ENCODE measurements around the gene B9D2. TPM values are rescaled to one million over a fixed set of nuclear protein-coding genes. Genes with fewer than 3 reads are reported as not detected.
"Not testable (repeated sequence)": the region's sequence is repeated elsewhere in the genome, so short reads cannot be mapped to it uniquely, and the experiment has no call there.

The B9D2 gene, protein sequence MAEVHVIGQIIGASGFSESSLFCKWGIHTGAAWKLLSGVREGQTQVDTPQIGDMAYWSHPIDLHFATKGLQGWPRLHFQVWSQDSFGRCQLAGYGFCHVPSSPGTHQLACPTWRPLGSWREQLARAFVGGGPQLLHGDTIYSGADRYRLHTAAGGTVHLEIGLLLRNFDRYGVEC
- total RNA-seq (2014; rRNA removed; shearing (Covaris generic)), result 3.1 and 3.9 TPM in 2 replicates
- polyA plus RNA-seq (2014; cell fraction: nucleus; rRNA removed), result 3.2 and 4.1 TPM in 2 replicates

DNA sequence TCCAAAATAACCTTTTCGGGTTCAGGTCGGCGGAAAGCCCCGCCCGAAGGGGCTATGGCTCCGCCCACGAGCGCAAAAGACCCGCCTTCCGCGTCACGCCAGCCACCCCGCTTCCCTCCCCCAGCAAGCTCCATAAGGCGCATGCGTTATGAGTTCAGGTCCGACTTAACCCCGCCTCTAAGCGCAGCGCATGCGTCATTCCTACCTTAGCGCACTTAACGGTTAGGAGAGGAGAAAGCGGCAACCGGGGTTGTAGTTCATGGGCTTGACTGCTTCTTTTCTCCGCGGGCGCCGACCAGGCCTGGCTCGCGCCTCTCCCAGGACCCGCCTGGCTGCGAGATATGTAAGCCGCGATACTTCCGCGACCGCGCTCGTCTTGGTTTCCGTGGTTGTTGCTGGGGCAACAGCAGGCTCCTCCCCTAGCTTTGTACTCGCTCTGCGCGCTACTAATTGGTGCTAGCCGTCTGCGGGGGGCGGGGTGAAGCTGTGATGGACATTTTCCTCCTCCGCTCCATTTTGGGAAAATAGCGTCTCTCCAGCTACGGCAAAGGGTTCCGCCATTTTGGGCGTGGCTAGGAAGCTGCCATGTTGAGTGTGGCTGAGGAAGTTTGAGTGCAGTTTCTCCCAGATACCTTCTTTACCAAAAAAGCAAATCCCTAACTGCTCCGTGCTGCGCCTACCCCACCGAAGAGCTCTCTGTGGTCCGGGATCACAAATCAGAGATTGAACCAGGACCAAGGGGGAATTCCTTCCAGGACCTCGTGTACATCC lies at the start of gene B9D2:
TSS of gene B9D2 (minus strand) at position 397 of the 771 bp plus-strand sequence. CDS start 630 bp downstream, outside the sequence.
- DNase-seq (ENCODE audit: extremely low read depth, low read depth), result peak; percentile 96

DNA sequence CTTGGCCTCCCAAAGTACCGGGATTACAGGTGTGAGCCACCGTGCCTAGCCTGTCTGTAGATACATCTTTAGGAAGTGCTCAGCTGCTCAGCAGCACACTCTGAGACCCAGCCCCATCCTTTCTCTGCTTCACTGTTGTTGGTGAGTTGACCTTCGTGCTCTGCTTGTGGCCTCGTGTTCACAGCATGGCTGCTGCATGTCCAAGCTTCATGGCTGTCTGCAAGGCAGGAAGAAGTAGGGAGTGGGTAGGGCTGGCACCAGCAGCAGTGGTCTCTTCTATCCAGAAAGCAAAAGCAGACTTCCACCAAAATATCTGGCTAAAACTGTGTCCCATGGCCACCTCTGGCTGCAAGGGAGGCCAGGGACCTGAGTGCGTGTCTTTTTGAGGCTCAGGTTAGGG lies 49.0 kb upstream of the B9D2 start:
- DNase-seq (ENCODE audit: extremely low read depth, low read depth), result no peak

DNA sequence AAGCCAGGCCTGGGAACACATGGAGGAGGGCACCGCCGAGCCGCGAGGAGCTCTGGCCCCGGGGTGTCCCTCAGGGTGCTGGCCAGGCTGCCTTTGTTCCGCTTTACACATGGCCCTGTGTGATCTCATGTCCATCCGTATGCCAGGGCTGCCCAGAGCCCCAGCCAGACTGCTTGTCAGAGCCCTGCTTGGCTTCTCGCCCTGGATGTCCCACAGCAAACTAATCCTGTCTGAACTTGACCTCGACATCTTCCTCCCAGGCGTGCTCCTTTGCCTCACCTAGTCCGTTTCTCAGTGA lies 48.0 kb upstream of the B9D2 start:
- DNase-seq (ENCODE audit: extremely low read depth, low read depth), result no peak

DNA sequence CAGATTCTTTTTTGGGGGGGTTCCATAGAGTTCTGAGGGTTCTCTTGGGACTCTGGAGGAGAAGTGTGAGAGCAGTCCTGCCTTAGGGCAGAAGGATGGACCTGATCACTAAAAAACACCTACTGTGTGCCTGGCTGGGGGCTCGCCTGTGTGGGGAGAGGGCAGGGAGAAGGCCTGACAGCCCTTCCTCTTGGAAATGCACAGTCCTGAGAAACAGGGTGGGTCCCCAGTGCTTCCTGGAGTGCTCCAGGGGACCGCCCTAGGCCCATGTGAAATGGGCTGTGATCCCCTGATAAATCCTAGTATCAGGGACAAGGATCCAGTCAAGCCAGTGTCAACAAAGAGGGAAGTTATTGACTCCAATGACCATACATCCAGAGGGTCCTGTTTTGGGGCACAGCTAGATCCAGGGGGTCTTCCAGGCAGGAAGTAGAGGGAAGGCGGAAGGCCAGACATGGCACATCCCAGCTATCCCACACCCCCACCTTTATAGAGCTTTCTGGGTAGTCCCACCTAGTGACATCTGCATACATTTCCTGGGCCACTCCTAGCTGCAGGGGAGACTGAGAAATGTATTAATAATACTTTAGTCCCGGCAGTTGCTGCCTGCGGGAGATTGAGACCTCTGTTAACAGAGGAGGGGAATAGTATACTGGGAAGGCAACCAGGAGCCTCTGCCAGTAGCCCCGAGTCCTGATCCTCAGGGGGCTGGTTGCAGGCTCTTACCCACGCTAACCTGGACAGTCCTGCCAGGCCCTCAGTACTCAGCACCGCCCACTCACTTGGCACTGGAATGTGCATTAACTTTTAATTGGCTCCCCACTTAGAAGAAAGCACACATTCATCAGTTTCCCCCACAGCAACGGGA lies 47.4 kb upstream of the B9D2 start:
- no peak for DNase-seq (ENCODE audit: extremely low read depth, low read depth)

DNA sequence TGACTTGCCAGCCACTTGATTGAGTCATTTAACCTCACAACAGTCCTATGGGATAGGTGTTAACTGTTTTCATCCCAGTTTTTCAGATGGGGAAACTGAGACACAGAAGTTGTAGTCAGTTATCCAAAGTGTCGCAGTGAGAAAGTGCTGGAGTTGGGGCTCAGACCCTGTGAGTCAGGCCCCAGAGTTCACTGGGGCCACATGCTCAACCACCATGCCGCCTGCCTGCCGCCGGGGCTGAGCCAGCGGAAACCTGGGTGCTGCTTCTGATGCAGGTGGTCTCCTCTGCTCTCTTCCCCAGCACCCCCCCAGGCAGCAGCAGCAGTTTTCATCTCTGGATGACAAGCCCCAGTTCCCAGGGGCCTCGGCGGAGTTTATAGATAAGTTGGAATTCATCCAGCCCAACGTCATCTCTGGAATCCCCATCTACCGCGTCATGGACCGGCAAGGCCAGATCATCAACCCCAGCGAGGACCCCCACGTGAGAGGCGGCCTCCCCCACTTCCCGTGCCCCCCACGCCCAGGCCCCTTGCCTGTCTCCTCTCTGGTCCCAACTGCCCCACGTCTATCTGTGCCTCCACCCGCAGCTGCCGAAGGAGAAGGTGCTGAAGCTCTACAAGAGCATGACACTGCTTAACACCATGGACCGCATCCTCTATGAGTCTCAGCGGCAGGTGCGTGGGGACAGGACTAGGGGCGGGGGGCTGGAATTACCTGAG lies 46.5 kb upstream of the B9D2 start:
- no peak for DNase-seq (ENCODE audit: extremely low read depth, low read depth)

DNA sequence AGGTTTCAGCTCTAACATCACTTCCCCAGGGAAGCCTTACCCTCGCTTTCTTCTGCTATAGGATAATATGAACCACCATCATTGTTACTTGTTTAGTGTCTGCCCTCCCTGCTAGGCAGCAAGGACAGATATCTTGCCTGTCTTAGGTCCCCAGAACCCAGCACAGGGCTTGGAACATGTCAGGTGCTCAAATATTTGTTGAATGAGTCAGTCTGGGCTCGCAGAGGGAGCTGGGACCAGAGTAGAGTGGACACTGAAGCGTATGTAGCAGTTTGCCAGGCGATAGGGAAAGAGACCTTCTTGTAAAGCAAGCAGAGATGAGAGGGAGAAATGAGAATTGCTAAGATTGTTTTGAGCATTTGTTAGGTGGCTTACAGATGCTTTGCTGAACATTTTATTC lies 45.3 kb upstream of the B9D2 start:
- no peak for DNase-seq (ENCODE audit: extremely low read depth, low read depth)

DNA sequence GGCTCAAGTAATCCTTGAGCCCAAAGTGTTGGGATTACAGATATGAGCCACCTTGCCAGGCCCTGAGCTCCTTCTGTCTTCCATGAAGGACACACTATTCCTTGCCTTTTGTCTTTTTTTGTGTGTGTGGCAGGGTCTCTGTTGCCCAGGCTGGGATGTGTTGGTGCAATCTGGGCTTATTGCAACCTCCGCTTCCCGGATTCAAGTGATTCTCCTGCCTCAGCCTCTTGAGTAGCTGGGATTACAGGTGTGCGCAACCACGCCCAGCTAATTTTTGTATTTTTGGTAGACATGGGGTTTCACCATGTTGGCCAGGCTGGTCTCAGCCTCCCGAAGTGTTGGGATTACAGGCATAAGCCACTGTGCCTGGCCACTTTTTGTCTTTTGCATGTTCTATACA lies 44.9 kb upstream of the B9D2 start:
- DNase-seq (ENCODE audit: extremely low read depth, low read depth), result not testable (repeated sequence)

DNA sequence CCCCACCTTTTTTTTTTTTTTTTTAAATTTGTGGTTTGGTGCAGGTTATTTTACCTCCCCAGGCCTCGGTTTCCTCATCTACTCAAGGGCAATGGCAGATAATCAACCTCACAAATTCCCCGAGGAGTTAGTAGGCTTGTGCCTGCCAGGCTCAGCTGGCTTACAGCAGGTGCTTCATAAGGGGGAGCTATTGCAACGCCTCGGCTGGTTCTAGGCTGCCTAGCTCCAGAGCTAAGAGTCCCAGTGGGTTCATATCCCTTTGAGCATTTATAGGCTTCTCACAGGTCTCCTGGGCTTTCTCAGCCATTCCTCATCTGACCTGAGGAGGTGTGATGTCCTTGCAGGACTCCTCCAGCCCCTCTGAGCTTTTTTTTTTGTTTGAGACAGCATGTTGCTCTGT lies 44.3 kb upstream of the B9D2 start:
- DNase-seq (ENCODE audit: extremely low read depth, low read depth), result no peak

DNA sequence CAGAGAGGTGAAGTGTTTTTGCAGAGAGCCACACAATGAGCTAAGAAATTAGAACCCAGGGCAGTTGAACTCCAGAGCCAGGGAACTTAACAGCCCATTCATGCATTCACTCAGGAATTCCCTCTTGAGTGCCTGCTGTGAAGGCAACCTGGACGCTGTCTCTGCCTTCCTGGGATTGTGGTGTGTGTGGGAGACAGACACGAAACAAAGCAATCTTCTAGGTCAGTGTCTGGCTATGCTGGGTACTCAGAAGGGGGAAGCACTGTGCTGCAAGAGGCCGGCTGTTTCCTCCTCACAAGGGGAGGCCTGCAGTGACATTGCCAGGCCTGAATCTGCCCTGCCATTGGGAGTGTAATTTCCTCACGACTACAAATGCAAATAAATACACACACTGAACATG lies 43.3 kb upstream of the B9D2 start:
- no peak for DNase-seq (ENCODE audit: extremely low read depth, low read depth)

DNA sequence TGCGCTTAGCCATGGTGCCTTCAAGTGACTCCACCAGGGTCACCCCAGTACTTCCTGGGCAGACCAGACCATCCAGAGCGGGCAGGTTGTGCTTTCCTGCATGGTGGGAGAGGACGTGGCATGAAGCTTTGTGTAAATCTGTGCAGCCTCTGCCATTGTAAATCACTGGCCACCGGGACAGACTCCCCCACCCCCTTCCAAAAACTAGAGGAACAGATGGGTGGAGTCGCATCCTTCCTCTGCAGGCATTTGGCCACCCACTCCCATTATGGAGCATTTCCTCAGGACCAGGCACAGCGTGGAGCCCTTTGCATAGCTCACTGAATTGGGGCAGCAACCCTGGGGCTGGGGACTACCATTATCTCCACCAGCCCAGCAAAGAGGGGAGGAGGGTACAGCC lies 41.8 kb upstream of the B9D2 start:
- no peak for DNase-seq (ENCODE audit: extremely low read depth, low read depth)

DNA sequence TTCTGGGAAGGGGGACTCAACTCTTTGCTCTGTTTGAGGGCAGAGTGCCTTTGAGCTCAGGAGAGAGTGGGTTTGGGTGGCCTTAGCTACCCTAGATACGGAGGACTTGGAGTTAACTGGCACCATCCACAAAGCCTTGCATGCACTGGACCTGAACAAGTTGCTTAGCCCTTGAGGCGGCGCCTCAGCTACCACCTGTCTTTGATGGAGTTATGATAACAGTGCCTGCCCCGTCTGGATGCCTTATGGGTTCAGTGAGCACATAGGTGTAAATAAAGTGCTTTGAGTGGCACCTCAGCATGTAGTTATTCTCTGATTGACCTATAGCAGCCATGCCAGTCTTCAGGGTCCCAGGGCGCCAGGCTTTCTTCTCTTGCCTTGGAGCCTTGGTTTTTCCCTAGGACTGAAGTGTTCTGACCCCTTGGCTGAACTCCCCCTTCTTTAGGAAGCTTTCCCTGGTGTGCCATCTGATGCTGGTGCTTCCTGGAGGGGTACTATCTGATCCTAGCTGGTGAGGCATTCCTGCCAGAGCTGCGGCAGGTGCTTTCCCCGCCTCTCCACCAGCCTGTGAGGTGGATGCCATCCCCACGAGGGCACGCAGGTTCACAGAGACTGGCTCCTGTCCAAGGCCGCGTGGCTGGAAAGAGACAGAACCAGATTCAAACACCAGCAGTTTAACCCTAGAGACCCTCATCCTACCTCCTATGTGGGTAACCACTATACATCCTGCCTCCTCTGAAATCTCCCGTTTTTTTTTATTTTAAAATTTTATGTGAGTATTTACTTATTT lies 39.4 kb upstream of the B9D2 start:
- DNase-seq (ENCODE audit: extremely low read depth, low read depth), result no peak

DNA sequence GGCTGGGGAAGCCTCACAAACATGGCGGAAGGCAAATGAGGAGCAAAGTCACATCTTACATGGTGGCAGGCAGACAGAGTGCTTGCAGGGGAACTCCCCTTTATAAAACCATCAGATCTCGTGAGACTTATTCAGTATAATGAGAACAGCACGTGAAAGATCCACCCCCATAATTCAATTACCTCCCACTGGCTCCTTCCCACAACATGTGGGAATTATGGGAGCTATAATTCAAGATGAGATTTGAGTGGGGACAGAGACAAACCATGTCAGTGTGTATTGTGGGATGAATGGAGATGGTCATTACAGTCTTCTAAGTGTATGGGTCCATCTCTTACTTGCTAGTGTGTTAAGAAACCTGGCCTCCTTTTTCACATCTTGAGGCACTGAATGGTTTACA lies 38.1 kb upstream of the B9D2 start:
- no peak for DNase-seq (ENCODE audit: extremely low read depth, low read depth)

DNA sequence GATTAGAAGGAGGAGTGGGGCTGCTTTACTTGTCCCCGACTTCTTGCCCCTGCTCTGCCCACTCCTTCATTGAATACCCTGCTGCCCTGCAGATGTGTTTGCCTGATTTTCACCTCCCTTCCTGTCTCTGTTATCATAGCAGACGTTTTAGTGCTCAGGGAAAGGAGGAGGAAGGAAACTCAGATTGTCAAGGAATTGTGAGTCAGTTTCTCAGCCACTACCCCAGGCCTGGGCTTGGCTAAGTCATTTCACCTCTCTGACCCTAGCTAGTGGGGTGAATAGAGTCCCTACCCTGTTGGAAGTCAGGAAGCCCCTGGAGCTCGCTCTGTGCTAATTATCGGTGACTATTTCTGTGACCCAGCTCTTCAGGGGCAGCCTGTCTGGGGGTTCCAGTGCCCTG lies 37.5 kb upstream of the B9D2 start:
- DNase-seq (ENCODE audit: extremely low read depth, low read depth), result no peak

DNA sequence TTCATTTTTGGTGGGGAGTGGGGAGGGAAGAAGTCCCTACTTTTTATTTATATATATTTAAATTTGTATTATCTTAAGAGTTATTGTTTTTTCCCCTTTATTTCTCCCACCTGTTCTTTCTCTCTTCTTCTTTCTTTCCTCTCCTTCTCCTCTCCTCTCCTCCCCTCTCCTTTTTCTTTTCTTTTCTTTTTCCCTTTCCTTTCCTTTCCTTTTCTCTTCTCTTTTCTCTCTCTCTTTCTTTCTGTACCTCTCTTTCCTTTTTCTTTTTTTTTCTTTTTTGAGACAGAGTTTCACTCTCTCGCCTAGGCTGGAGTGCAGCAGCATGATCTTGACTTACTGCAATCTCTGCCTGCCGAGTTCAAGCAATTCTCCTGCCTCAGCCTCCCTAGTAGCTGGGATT lies 35.6 kb upstream of the B9D2 start:
- DNase-seq (ENCODE audit: extremely low read depth, low read depth), result no peak

DNA sequence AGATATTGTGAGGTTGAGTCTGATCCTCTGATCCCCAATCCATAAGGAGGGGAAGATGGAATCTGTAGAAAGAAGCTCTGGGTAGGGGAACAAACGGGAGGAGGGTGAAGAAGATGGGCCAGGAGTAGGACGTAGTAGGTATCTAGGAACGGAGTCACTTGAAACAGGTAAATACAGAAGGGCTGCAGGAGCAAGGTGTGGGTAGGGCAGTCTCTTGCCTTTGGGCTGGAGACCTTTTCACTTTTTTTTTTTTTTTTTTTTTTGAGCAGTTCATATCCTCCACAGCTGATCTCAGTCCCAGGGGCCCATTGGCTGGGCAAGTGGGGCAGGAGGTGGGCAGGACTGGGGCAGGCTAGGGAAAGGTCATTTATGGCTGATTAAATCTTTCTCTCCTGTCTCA lies 35.1 kb upstream of the B9D2 start:
- no peak for DNase-seq (ENCODE audit: extremely low read depth, low read depth)

DNA sequence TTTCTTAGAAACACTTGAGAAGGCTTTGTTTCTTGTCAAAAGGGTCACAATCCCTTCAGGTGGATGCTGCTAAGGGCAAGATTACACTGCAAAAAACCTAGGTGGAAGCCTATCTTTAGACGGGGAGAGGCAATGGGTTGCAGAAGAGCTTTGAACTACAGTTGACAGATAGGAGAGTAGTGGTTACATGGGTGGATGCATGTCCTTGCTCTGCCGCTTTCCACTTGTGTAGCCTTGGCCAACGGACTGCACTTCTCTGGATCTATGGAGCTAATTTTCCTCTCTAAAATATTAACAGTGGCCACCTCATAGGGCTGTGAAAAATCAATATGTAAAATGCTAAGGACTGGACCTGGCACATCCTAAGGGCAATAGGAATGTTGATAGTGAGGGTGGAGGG lies 34.6 kb upstream of the B9D2 start:
- DNase-seq (ENCODE audit: extremely low read depth, low read depth), result no peak

DNA sequence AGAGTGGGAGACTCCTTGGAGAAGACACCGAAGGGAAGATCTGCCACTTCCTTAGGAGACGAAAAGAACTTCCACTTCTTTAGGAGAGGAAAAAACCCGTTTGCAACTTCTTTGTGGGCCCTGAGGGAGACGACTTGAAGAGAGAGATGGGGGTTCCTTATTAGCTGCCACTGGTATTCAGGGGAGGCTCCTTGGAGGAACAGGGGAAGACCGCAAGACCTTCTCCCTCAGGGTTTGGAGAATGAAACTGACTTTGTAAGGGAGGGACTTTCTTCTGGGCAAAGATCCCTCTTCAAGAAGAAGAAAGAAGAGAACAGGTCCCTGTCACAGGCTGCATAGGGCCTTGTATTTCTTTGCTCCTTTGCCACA lies 34.1 kb upstream of the B9D2 start:
- no peak for DNase-seq (ENCODE audit: extremely low read depth, low read depth)

DNA sequence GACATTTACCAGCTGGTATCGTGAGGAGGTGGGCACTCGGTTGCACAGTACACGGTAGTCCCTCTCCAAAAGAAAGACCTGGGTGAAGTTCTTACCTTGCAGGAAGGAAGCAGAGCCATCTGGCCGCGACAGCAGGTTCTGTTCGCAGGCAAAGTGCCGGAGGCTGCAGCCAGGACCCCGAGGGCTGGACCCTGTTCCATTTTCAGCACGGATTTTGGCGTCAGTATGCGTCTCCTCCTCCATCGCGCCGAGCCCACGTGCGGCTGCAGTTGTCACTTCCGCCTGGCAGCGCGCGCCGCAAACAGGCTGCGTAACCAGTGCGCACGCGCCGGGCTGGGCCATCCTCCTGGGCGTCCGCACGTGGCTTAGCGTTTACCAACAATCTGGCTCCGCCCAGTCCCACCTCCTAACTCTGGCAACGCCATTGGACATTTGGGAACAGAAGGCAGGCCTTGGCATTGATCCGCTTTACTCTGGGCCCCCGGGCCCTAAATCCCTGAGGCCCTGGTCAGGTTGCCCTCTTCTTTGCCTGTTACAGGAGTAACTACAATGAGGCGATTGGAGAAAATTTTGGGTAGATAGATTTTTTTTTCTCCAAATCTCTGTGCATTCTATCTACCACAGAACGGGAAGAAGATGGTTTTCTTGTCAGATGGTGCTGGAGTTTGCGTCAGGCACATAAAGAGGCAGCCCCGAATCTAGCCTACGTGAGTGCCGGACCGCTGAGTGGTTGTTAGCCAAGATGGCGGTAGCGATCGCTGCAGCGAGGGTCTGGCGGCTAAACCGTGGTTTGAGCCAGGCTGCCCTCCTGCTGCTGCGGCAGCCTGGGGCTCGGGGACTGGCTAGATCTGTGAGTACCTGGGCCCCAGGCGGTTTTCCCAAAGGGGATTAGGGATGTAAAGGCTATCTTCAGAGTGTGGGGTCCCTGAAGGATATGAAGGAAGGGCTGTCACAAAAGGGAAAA lies 33.4 kb upstream of the B9D2 start, which contains the start of the genes BCKDHA and EXOSC5:
TSS of gene BCKDHA (plus strand) at position 733 of the 964 bp plus-strand sequence. CDS start at position 743, 10 bp downstream.
TSS of gene EXOSC5 (minus strand) at position 274 of the 964 bp plus-strand sequence. CDS start at position 243, 31 bp downstream.
- DNase-seq (ENCODE audit: extremely low read depth, low read depth), result peak; percentile 99

DNA sequence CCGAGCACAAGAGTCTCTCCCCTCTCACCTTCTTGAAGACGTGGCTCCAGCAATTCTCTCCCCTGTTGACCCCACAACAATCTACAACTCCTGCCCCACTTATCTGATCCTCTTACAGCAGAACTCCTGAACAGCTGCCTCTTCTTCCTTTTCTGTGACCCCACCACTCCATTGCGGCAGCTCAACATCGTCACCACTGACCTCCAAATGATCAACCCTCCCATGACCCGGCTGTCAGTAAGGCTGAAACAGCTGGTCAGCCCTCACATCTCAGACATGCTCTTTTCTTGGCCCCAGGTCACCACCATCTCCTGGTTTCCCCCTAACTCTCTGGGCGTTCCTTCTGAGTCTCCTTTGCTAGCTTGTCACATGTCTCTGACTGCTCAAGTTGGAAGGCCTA lies 31.4 kb upstream of the B9D2 start:
- DNase-seq (ENCODE audit: extremely low read depth, low read depth), result no peak
